HG03097 (cell line): Measurements from ENCODE around the gene SPTLC2.
"Not testable (repeated sequence)": the region's sequence is repeated elsewhere in the genome, so short reads cannot be mapped to it uniquely, and the experiment has no call there.

ENCODE experiments used
- ATAC-seq: cut with Tn5 transposase; IDR thresholded peaks from one replicate; pipeline ENCODE4 v1.9.1; 2021; ENCODE audit not compliant: unreplicated experiment, low FRiP score

The SPTLC2 gene

DNA sequence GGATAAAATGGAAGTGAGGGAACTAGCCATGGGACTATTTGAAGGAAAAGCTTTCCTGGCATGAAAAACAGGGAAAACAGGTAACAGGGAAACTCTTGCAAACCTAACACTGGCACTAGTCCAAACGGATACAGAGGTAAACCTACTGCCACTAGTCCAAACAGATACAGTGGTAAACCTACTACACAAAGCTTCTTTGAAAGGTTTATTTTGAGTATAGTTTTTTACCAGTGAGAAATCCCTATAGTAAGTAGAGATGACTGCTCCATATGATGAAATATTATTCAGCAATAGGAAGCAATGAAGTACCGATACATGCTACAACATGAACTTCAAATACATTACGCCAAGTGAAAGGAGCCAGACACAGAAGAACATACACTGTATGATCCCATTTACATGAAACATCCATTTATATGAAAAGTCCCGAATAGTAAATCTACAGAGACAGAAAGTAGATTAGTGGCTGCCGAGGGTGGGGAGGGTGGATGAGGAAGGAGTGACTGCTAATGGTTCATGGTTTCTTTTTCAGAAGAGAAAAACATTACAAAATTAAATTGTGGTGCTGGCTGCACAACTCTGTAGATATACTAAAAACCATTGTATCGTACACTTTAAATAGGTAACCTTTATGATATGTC is 25.5 kb downstream of the SPTLC2 start:
- no peak for ATAC-seq

DNA sequence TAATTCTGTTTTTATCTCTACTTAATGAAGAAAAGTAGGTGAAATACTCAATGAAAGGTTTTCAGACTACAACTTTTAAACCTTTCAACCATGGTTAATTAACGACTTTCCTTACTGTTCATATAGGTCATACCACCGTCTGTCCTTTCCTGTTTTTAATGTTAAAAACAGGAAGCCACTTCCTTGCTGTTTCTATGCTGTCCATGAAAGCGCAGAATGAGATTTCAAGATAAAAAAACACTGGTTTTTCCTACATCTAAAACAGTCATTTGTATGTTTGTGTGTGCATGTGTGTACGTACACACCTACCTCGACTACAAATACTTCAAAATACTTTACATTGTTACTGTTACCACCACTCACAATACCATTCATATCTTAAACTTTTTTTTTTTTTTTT is 27.3 kb downstream of the SPTLC2 start:
- no peak for ATAC-seq

DNA sequence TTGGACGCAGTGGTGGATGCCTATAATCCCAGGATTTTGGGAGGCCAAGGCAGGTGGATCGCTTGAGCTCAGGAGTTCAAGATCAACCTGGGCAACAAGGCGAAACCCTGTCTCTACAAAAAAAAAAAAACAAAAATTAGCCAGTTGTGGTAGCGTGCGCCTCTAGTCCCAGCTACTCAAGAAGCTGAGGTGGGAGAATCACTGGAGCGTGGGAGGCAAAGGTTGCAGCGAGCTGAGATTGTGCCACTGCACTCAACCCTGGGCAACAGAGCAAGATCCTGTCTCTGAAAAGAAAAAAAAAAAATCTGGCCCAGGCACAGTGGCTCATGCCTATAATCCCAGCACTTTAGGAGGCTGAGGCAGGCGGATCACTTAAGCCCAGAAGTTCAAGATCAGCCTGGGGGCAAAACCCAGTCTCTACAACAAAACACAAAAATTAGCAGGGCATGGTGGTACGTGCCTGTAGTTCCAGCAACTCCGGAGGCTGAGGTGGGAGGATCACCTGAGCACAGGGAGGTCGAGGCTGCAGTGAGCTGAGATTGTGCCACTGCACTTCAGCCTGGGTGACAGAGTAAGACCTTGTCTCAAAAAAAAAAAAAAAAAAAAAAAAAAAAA is 27.9 kb downstream of the SPTLC2 start:
- not testable (repeated sequence) for ATAC-seq

DNA sequence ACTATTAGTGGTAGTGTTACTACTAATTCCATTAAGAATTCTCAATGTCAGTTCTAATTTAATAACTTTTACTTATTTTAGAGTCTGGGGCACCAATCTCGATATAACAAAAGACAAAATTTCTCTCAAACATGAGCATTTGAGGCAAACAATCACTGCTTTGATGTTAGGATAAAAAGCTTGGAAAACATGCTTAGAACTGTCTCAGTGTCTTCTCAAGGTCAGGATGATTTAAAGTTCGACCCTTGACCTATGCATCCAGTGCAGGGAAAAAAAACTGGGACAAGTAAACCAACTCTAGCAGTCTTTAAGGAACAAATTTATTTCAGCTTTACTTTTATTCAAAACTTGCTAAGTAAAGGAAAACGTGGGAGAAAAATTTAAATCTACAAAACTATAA is 31.1 kb downstream of the SPTLC2 start:
- ATAC-seq = no peak

DNA sequence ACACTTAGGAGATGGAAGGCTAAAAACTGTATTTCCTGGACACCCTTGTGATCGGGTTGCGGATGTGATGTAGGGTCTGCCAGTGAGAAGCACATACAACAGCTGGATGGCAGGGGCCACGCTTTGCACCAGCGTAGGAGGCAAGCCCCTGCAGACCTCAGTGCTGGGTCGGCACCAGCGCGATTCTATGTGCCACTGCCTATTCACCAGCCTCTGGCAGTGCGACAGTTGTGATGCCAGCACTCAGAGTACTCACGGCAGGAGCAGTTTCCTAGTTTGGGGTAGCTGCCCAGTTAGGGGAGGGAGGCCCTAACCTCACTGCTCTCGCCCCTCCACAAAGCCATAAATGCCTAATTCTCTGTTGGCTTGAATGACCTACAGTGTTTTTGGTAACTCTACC is 31.6 kb downstream of the SPTLC2 start:
- ATAC-seq = no peak

DNA sequence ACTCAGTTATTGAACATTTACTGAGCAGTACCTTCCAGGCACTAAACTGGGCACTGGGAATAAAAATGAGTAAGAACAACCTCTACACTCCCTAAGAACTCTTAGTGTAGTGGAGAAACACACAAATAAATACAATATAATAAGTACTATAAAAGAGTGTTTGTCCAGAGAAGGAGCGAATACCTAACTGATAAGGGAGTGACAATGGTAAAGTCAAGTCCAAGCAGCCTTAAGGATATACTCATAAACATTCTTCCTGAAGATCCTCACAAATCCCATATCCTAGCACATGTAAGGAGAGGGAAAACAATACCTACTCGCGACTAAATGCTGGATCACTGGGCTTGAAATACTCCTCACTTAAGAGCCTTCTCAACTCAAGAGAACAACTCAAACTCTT is 32.8 kb downstream of the SPTLC2 start:
- no peak for ATAC-seq

DNA sequence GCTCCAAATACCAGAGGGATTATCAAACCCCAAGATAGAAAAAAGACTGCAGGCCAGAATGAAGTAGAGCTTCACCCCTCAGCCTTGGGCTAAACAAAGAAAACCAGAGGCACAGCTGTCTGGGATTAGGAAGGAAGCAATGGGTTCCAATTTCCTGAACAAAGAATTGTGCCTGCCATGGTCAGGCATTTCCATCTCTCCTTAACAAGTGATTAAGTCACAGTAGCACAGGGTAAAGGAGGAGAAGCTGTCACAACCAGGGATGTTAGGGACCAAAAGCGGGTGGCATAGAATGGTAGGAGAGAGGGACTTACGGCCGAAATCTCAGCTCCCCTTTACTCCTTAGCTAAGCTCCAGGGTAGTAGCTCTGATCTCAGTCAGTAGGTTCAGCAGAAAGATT is 33.9 kb downstream of the SPTLC2 start:
- no peak for ATAC-seq

DNA sequence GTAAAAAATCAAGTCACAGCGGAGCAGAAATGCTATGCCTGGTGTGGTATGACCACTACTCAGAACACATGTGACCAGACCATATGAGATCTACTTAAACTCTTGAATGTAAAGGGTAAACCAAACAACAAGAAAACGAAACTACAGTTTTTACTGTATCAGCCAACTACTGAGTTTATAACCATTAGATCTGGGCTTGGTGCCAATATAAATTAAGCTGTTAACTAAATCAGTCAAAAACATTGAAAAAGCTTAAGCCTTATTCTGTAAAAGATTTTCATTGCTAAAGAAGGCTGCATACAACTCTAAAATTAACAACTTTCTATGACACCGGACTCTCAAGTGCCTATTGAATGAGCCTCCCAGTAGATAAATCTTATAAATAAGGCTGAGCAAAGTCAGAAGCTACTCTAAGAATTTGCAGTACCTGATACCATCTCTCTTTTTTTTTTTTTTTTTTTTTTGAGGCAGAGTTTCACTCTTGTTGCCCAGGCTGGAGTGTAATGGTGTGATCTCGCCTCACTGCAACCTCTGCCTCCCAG is 35.4 kb downstream of the SPTLC2 start:
- peak; percentile 85 for ATAC-seq

DNA sequence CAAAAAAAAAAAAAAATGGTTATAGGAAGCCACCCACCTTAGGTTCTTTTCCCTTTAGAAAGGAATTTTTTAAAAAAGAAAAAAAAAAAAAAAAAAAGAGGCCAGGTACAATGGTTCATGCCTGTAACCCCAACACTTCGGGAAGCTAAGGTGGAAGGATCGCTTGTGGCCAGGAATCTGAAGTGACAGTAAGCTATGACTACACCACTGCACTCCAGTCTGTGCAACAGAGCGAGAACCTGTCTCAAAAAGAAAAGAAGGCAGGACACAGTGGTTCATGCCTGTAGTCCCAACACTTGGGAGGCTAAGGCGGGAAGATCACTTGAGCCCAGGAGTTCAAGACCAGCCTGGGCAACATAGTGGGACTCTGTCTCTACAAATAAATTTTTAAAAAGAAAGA is 36.0 kb downstream of the SPTLC2 start:
- peak; percentile 18 for ATAC-seq

DNA sequence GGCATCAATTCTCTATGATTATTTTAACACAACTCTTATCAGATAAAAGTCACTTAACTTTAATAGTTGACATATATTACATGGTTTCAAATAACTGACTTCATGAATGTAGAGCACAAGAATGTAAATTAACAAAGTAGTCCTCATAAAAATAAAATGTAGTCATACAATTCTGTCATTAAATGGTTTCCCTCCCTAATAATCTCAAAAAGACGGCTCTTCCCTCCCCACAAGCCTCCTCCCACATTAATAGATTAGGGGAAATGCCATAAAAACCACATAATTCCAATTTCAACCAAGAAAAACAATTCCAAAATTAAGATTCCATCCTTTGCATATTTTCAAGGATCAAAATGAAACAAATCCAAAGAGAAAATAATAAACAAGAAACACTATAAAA is 36.7 kb downstream of the SPTLC2 start:
- ATAC-seq = no peak

DNA sequence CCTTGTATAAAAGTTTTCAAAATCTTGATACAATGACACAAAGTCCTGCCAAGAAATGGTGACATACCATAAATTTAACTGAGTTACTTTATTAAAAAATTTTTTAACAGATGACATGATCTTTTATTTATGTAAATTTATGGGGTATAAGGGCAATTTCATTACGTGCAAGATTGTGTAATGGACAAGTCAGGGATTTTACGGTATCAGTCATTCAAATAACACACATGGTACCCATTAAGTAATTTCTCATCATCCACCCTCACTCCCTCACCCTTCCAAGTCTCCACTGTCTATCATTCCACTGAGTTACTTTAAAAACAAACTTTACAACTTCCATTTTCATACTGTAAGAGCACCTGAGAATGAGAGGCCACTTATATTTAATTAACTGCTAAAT is 37.4 kb downstream of the SPTLC2 start:
- no peak for ATAC-seq

DNA sequence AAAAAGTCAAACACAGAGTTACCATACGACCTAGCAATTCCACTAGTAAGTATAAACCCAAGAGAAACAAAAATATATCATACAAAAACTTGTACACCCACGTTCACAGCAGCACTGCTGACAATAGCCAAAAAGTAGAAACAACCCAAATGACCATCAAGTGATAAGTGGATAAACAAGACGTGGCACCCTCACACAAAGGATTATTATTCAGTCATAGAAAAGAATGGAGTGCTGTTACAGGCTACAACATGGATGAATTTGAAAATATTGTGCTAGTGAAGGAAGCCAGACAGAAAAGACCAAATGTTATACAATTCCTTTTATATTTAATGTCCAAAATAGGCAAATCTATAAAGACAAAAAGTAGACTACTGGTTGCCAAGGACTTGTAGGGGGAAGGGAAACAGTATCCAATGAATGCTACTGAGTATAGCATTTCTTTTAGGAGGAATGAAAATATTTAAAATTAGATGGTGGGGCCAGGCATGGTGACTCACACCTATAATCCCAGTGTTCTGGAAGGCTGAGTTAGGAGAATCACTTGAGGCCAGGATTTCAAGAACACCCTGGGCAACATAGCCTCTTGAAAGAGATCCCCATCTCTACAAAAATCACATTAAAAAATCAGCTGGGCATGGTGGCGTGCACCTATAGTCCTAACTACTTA is 41.9 kb downstream of the SPTLC2 start:
- ATAC-seq = no peak

DNA sequence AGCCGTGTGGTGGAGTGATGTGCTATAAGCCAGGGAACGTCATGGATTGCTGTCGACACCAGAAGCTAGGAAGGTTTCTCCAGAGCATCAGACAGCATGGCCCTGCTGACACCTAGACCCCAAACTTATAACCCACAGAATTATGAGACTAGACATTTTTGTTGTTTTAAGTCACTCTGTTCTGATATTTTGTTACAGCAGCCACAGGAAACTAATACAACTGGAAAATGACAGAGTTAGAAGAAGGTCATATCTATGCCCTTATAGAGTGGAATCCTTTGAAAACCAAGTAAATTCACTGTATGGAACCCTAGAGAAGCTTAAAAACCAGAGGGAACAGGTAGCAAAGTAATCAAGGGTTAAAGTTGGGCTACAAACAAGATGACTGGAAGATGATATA is 42.5 kb downstream of the SPTLC2 start:
- no peak for ATAC-seq

DNA sequence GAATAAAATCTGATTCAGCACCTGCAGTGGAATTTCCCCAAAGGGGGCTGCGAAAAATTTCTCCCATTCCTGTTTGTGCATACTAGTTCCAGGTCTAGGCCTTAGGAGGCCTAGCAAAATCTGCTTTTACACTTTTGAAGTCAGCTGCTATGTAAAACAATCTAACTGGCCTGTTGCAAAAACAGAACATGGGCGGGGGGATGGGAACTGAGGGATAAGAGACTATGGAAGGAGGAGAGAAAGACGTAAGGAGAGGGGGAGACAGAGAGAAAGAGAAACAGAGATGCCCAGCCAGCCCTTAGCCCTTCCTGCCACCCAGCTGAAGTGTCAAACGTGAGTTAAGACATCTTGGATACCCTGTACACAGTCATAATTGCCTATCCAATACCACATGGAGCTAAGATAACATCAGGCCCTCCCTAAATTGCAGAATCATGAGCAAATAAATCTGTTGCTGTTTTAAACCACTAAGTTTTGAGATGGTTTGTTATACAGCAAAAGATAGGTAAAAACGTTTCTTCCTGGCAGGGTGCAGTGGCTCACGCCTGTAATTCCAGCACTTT is 45.6 kb downstream of the SPTLC2 start:
- ATAC-seq = no peak

DNA sequence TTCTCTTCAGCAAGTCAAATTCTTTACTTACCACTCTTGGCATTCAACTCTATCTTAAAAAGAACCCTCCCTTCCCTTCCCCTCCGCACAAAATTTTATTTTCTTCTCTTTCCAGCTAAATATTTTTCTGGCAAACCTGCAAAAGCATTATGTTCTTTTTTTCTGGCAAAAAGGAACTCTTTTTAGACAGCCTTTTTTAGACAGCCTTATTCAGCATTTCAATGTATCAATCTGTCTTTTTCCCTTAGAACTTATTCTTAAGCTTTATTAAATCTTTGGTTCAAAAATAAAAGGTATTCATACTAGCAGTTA is 50.5 kb downstream of the SPTLC2 start:
- ATAC-seq = no peak

DNA sequence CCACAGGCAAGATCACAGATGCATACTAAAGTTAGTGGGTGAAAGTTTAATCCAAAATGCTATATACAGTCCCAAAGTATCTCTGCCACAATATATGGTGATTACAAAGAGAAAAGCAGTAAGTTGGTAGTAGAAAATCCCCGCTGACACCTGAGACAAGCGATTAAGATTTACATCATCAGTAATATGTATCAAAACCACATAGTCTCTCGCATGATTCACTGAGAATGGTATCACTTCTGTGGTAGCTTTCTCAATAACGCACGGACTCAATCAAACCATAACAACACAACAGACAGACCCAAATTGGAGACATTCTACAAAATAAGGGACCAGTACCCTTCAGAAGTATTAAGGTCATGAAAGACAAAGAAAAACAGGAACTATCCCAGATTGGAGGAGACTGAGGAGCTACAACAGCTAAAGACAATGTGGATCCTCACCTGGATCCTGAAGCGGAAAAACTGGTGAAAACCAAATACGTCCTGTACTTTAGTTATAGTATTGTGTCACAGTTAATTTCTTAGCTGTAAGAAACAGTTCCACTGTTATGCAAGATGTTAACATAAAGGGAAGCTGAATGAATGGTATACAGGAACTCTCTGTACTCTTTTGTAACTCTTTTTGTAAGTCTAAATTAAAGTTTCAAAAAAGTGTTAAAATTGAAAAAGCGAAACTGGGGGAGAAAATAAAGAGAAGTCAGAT is 51.0 kb downstream of the SPTLC2 start:
- ATAC-seq = no peak

DNA sequence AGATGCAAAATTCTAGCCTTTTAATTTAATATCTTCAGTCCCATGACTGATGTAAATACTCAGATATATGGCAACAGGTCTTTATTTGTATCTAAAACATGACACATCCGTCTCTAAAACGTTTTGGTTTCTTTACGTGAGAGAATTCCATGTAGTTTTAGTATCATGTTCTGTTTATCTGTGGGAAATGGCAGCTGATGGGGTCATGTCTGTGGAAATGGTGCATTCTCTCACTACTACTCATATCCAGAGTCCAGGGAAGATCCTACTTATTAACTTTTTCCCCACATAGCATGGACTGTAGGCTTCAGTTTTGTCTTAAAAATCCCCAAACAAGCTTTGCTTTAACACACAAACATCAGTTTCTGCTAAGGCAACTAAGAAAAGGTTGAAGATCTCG is 53.8 kb downstream of the SPTLC2 start:
- no peak for ATAC-seq

DNA sequence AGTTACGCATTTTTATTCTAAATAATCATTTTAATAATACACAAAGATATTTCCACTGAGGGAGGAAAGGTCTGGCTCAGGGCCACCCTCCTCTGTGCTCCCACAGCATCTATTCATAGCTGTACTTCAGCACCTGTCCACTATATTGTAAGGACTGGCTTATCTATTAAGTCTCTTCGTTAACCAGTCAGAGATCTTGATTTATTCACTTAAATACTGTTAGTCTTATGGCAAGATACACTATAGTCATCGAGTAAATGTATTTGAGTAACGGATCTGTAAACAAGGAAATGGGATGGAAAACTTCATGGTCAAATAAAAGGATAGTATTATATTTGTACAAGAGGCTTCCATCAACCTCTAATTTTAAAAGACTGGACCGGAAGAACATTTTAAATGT is 54.6 kb downstream of the SPTLC2 start:
- ATAC-seq = no peak

DNA sequence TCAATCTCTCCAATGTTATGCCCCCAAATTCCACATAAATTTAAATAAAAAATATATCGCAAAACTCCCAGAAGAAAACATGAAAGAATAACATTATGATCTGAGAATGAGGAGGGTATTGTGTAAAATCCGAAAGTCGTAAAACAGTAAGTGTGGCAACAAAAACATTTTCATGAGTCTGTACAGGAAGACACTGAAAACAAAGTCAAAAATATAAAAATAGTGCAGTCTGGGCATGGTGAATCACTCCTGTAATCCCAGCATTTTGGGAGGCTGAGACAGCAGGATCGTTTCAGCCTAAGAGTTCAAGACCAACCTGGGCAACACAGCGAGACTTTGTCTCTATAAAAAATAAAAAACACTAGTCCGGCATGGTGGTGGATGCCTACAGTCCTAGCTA is 57.1 kb downstream of the SPTLC2 start:
- no peak for ATAC-seq

DNA sequence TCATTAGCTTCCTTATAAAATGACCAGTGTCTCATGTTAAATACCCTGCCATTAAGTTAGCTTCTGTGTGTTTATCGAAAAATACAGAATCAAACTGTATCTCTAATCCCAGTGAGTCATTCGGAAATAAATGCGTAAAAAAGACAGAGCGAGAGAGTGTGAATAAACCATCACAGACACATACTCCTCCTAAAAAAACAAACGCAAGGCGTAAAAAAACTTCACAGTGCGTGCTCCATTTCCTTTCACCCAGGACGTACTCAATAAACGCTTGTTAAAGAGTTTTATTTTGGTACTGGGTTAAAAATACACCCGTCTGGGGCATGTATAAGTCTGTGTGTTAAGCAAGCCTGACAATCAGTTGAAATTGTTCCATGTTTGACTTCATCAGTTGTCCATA is 59.0 kb downstream of the SPTLC2 start:
- no peak for ATAC-seq

DNA sequence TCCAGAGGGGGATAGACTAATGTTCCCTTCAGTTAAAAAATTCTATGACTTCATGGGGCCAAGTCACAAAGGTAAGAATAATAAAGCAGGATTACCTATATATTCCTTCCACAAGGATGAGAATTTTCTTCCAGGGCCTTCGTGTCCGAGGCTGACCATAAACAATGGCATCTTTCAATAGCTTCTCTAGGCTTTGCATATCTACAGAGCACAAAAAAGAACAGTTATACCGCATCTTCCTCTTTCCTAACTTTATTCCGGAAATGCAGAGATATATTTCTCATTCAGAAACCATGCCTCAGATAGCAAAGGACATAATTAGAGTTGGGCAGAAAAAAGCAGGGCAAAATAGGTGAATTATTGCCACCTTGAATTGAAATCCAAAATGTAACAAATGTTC is 59.5 kb downstream of the SPTLC2 start:
- no peak for ATAC-seq
